ENCODE results near the gene SAMD4A. TPM values are rescaled to one million over a fixed set of nuclear protein-coding genes. Genes with fewer than 3 reads are reported as not detected.

SAMD4A gene
- polyA plus RNA-seq, 2 of the 4 experiments (the other 2 are of a cell fraction): 3.9 to 5.4 TPM

DNA sequence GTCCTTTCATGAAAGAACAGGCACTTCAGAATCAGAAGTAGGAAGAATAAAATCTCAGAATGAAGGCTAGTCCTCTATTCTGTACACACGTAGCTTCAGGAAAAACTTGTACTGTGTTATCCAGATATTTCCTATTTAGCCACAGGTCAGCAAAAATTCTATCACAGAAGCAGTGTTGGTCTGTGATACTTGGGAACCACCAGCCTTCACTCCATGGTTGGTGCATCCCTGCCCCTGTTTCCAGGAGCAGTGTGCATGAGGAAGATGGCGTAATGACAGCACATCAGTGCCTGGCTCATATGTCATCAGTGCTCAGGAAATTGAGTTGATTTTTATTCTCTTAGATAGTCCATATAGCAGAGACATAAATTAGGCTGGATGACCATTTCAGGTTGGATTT, 87.7 kb downstream of the SAMD4A start:
- no peak for FAIRE-seq

DNA sequence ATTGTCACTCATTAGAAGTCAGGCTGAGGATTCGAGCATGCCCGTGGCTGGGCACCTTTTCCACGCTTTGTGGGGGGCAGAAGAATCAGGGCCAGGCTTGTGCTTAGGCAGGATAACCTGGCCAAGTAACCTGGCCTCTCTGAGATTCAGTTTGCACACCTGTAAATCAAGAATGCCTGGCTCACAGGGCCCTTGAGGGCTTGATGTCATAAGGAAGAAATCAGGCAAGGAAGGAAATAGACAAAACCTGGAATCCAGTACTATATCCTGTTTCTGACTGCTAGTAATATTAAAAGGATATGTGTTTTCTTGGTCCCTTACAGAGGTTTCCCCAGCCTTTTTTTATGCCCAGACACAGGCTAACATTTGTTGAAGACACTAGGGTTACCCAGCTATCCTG, 91.9 kb downstream of the SAMD4A start:
- peak overlapping the region; percentile 6; the same call in 1 of the 3 replicates for H3K4me2 ChIP-seq
- peaks cover 33% of the 10 kb centered on the region for H3K4me1 ChIP-seq
- CTCF ChIA-PET: interaction anchor here (1.0 kb wide), 1 partner anchor 108 kb away, joined by 3 read pairs; no protein-coding TSS in a partner anchor
- no peak for DNase-seq (ENCODE audit: low read depth in 1 of 2, low spot score in 1 of 2)
- POLR2A ChIA-PET: no interaction called here
- ATAC-seq: no peak
- 75% methylated on average over 3 of the region's 3 CpGs for WGBS (ENCODE audit: missing lambda C conversion rate)
- H3K4me3 ChIP-seq: no peak overlapping the region
- TF ChIP-seq, protein P1, sequence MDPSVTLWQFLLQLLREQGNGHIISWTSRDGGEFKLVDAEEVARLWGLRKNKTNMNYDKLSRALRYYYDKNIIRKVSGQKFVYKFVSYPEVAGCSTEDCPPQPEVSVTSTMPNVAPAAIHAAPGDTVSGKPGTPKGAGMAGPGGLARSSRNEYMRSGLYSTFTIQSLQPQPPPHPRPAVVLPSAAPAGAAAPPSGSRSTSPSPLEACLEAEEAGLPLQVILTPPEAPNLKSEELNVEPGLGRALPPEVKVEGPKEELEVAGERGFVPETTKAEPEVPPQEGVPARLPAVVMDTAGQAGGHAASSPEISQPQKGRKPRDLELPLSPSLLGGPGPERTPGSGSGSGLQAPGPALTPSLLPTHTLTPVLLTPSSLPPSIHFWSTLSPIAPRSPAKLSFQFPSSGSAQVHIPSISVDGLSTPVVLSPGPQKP (IDR thresholded peaks at IDR 0.05; ENCODE audit: low read depth, low read length): no peak
- TF ChIP-seq, protein P2, sequence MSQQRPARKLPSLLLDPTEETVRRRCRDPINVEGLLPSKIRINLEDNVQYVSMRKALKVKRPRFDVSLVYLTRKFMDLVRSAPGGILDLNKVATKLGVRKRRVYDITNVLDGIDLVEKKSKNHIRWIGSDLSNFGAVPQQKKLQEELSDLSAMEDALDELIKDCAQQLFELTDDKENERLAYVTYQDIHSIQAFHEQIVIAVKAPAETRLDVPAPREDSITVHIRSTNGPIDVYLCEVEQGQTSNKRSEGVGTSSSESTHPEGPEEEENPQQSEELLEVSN (IDR thresholded peaks at IDR 0.05; ENCODE audit: borderline replicate concordance, low read depth): no peak
- 0 out of 6 replicates have a peak overlapping the region, but pooled peaks of 1 of the 2 experiments have one; percentile 28 for H3K27ac ChIP-seq
- no peak for FAIRE-seq
- no peaks in the 10 kb centered on the region for H3K9me3 ChIP-seq

More for the DNA sequence above, 87.7 kb downstream of the SAMD4A start:
- H3K4me3 ChIP-seq: no peak overlapping the region
- peak overlapping the region; percentile 86 to 88; a peak in 4 of 6 replicates for H3K27ac ChIP-seq
- ATAC-seq (no peak), DNase-seq (ENCODE audit: low read depth in 1 of 2, low spot score in 1 of 2) (no peak)
- peak overlapping the region; percentile 91; the same call in 1 of the 3 replicates for H3K4me2 ChIP-seq
- H3K9me3 ChIP-seq: no peaks in the 10 kb centered on the region
- ChIA-PET POLR2A (interaction anchor here (1.0 kb wide), 2 partner anchors 89 to 119 kb away, joined by 3 read pairs; no protein-coding TSS in a partner anchor), CTCF (interaction anchor here (0.6 to 2.2 kb wide), 7 partner anchors 12 to 118 kb away, joined by 3 to 9 read pairs (median 6); partner anchors contain the start of gene SAMD4A)
- H3K4me1 ChIP-seq: peaks cover 61% of the 10 kb centered on the region
- 93% methylated on average over 2 of the region's 2 CpGs for WGBS (ENCODE audit: missing lambda C conversion rate)
- TF ChIP-seq SREBF2 (IDR thresholded peaks at IDR 0.05) (no peak), CHD2 (IDR thresholded peaks at IDR 0.05; ENCODE audit: low read length, partially characterized antibody) (no peak), MAFK (IDR thresholded peaks at IDR 0.05; ENCODE audit: partially characterized antibody) (peak; percentile 68)
- TF ChIP-seq, protein P3, sequence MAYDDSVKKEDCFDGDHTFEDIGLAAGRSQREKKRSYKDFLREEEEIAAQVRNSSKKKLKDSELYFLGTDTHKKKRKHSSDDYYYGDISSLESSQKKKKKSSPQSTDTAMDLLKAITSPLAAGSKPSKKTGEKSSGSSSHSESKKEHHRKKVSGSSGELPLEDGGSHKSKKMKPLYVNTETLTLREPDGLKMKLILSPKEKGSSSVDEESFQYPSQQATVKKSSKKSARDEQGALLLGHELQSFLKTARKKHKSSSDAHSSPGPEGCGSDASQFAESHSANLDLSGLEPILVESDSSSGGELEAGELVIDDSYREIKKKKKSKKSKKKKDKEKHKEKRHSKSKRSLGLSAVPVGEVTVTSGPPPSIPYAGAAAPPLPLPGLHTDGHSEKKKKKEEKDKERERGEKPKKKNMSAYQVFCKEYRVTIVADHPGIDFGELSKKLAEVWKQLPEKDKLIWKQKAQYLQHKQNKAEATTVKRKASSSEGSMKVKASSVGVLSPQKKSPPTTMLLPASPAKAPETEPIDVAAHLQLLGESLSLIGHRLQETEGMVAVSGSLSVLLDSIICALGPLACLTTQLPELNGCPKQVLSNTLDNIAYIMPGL (CRISPR knock-in tag; IDR thresholded peaks at IDR 0.05; ENCODE audit: borderline replicate concordance): no peak

DNA sequence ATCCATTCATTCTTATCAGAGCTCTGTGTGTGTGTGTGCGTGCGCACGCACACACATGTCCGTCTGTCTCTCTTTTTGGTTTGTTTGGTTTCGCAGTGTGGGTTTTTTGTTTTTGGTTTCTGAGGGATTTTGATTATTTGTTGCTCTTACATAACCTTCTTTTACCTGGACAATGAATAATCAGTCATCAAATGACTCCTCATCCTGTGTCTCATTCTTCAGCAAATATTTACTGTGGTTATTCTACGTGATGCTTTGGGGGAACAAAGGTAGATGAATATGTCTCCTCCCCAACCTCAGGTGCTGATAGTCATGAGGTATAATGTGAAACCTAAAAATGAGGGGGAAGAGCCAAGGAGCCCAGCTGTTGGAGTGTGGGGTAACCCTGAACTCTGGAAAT, 92.4 kb downstream of the SAMD4A start:
- no peaks in the 10 kb centered on the region for H3K9me3 ChIP-seq
- 0 out of 6 replicates have a peak overlapping the region, but pooled peaks of 1 of the 2 experiments have one; percentile 28 for H3K27ac ChIP-seq
- no peak overlapping the region for H3K4me3 ChIP-seq
- TF ChIP-seq FOSB (CRISPR knock-in tag; IDR thresholded peaks at IDR 0.05) (no peak), RFX5 (IDR thresholded peaks at IDR 0.05) (no peak), KDM5A (IDR thresholded peaks at IDR 0.05) (no peak), RCOR1 (IDR thresholded peaks at IDR 0.05; ENCODE audit: low read depth, low read length) (no peak), CHD4 (IDR thresholded peaks at IDR 0.05; ENCODE audit: borderline replicate concordance) (no peak), HDAC2 (IDR thresholded peaks at IDR 0.05) (no peak), NFE2L2 (conservative IDR thresholded peaks at IDR 0.05; ENCODE audit: low read length) (no peak), MAFK (IDR thresholded peaks at IDR 0.05; ENCODE audit: partially characterized antibody) (no peak), HEYL (CRISPR knock-in tag; IDR thresholded peaks at IDR 0.05) (no peak), JUN (IDR thresholded peaks at IDR 0.05) (no peak), CHD2 (IDR thresholded peaks at IDR 0.05; ENCODE audit: low read length, partially characterized antibody) (no peak), CBX2 (IDR thresholded peaks at IDR 0.05; ENCODE audit: borderline replicate concordance, low read depth) (no peak), ESRRA (IDR thresholded peaks at IDR 0.05; ENCODE audit: borderline replicate concordance, low read length) (no peak), RNF2 (IDR thresholded peaks at IDR 0.05; ENCODE audit: borderline replicate concordance, low read depth) (no peak), EP300 (IDR thresholded peaks at IDR 0.05) (no peak), HOXA7 (CRISPR knock-in tag; IDR thresholded peaks at IDR 0.05) (no peak)
- TF ChIP-seq, protein P2 (IDR thresholded peaks at IDR 0.05; ENCODE audit: borderline replicate concordance, low read depth): no peak
- TF ChIP-seq, protein P4, sequence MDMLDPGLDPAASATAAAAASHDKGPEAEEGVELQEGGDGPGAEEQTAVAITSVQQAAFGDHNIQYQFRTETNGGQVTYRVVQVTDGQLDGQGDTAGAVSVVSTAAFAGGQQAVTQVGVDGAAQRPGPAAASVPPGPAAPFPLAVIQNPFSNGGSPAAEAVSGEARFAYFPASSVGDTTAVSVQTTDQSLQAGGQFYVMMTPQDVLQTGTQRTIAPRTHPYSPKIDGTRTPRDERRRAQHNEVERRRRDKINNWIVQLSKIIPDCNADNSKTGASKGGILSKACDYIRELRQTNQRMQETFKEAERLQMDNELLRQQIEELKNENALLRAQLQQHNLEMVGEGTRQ (IDR thresholded peaks at IDR 0.05): no peak
- peaks cover 28% of the 10 kb centered on the region for H3K4me1 ChIP-seq
- peak overlapping the region; percentile 6; the same call in 1 of the 3 replicates for H3K4me2 ChIP-seq
- DNase-seq (ENCODE audit: low read depth in 1 of 2, low spot score in 1 of 2) (no peak), ATAC-seq (no peak), FAIRE-seq (no peak)
- ChIA-PET POLR2A (no interaction called here), CTCF (interaction anchor here (1.0 to 1.5 kb wide), 4 partner anchors 16 to 147 kb away, joined by 3 read pairs; no protein-coding TSS in a partner anchor)
- WGBS (ENCODE audit: missing lambda C conversion rate): 61% methylated on average over 6 of the region's 6 CpGs

Measured in A549 (cell line).